Measurements from ENCODE around the gene SLC39A11. TPM values are rescaled to one million over a fixed set of nuclear protein-coding genes. Genes with fewer than 3 reads are reported as not detected.

The SLC39A11 gene
- total and polyA plus RNA-seq, 8 donors = 13.6 to 49.0 (median 17.5) TPM

GRCh38 chr17:72631949-72632684 lies 460.4 kb downstream of the SLC39A11 start:
- H3K4me3 ChIP-seq = no peak overlapping the region
- peaks cover 0 to 4% of the 10 kb centered on the region in 2 donors for H3K9me3 ChIP-seq
- intact Hi-C loops (cut with DNase I) = no loop called here
- no peaks in the 10 kb centered on the region for H3K4me1 ChIP-seq
- TF ChIP-seq CTCF (IDR thresholded peaks at IDR 0.05) = no peak
- DNase-seq (no peak), ATAC-seq (no peak)
- no peaks in the 10 kb centered on the region for H3K27me3 ChIP-seq
- H3K36me3 ChIP-seq = no peaks in the 10 kb centered on the region
- H3K27ac ChIP-seq = no peak overlapping the region

GRCh38 chr17:72631568-72631948 lies 460.9 kb downstream of the SLC39A11 start:
- Histone ChIP-seq H3K4me3 (no peak overlapping the region), H3K4me1 (no peaks in the 10 kb centered on the region), H3K36me3 (no peaks in the 10 kb centered on the region), H3K27ac (no peak overlapping the region), H3K27me3 (no peaks in the 10 kb centered on the region), H3K9me3 (peaks cover 0 to 4% of the 10 kb centered on the region in 2 donors)
- no peak for TF ChIP-seq CTCF (IDR thresholded peaks at IDR 0.05)
- intact Hi-C loops (cut with DNase I) = no loop called here
- no peak for DNase-seq
- no peak for ATAC-seq

- DNase-seq (no peak), ATAC-seq (no peak)
- Histone ChIP-seq H3K27me3 (peaks cover 0 to 22% of the 10 kb centered on the region in 2 donors), H3K36me3 (no peaks in the 10 kb centered on the region), H3K4me1 (no peaks in the 10 kb centered on the region), H3K27ac (no peak overlapping the region), H3K9me3 (peaks cover 0 to 4% of the 10 kb centered on the region in 2 donors), H3K4me3 (no peak overlapping the region)
- intact Hi-C loops (cut with DNase I) = no loop called here
- no peak for TF ChIP-seq CTCF (IDR thresholded peaks at IDR 0.05)
Observed at GRCh38 chr17:72624652-72625051, 467.8 kb downstream of the SLC39A11 start.

GRCh38 chr17:72624226-72624625 lies 468.3 kb downstream of the SLC39A11 start:
- no peak overlapping the region for H3K4me3 ChIP-seq
- peaks cover 0 to 4% of the 10 kb centered on the region in 2 donors for H3K9me3 ChIP-seq
- no peak for TF ChIP-seq CTCF (IDR thresholded peaks at IDR 0.05)
- H3K36me3 ChIP-seq = no peaks in the 10 kb centered on the region
- peaks cover 0 to 24% of the 10 kb centered on the region in 2 donors for H3K27me3 ChIP-seq
- ATAC-seq (no peak), DNase-seq (no peak)
- H3K4me1 ChIP-seq = no peaks in the 10 kb centered on the region
- no peak overlapping the region for H3K27ac ChIP-seq
- intact Hi-C loops (cut with DNase I) = no loop called here

- intact Hi-C loops (cut with DNase I) = no loop called here
- ATAC-seq = no peak
- Histone ChIP-seq H3K9me3 (no peaks in the 10 kb centered on the region), H3K27ac (no peak overlapping the region), H3K36me3 (no peaks in the 10 kb centered on the region), H3K4me3 (no peak overlapping the region), H3K27me3 (peaks cover 0 to 38% of the 10 kb centered on the region in 2 donors), H3K4me1 (peaks cover 0 to 8% of the 10 kb centered on the region in 2 donors)
- TF ChIP-seq CTCF (IDR thresholded peaks at IDR 0.05) = no peak
- no peak for DNase-seq
Observed at GRCh38 chr17:72622661-72623433, 469.6 kb downstream of the SLC39A11 start.
